A549 (cell line): ENCODE measurements around the gene CARD10. TPM values are rescaled to one million over a fixed set of nuclear protein-coding genes. Genes with fewer than 3 reads are reported as not detected.

Experiments used
- ATAC-seq, 2 experiments: fragments of 200-7000 bp in 1 of 2; fragments of >200 bp in 1 of 2; cut with Nextera tagmentation in 1 of 2; cut with Tn5 transposase in 1 of 2; 3 replicates each; pipeline versions ENCODE4 v1.8.0 to v1.9.1; 2018 to 2020; ENCODE audit warnings: mild to moderate bottlenecking in 1 of 2, moderate library complexity in 1 of 2
- CTCF ChIA-PET: fragments of 300-600 bp; sonication (Branson Sonifier 250); formaldehyde crosslinking; extraction: SDS; loops from one replicate; lab custom pipeline; 2021; ENCODE audit warnings: antibody characterized with exemption, inconsistent platforms; lab: Yijun Ruan, JAX
- POLR2A ChIA-PET: fragments of 350-600 bp; formaldehyde crosslinking; extraction: SDS; loops from one replicate; lab custom pipeline; 2021; ENCODE audit warnings: antibody characterized with exemption, inconsistent platforms; lab: Yijun Ruan, JAX
- DNase-seq, 2 experiments: peaks; one replicate each; pipeline versions ENCODE4 v3.0.0 to v3.0.0-alpha.2; 2011 to 2016; ENCODE audit warnings: low read depth in 1 of 2, low spot score in 1 of 2
- FAIRE-seq: peaks from 2 replicates; lab custom pipeline; 2011; peaks lifted over from hg19 to GRCh38; lab: Jason Lieb, UNC
- H3K27ac ChIP-seq, 2 experiments: fragments of >200 bp; sonication (Bioruptor Twin); formaldehyde crosslinking; 3 replicates each; pipeline ENCODE4 v1.5.1; 2016 to 2017
- H3K4me1 ChIP-seq: fragments of >200 bp; sonication (Bioruptor Twin); formaldehyde crosslinking; 3 replicates; pipeline ENCODE4 v1.6.1; 2016
- H3K4me2 ChIP-seq: fragments of >200 bp; sonication (Bioruptor Twin); formaldehyde crosslinking; 3 replicates; pipeline ENCODE4 v1.6.1; 2016
- H3K4me3 ChIP-seq: fragments of >200 bp; sonication (Bioruptor Twin); formaldehyde crosslinking; 3 replicates; pipeline ENCODE4 v1.5.1; 2016
- H3K9me3 ChIP-seq: fragments of >200 bp; sonication (Bioruptor Twin); formaldehyde crosslinking; 3 replicates; pipeline ENCODE4 v1.6.1; 2016
- CHD2 ChIP-seq: fragments of 150-350 bp; IDR thresholded peaks from 2 replicates; pipeline ENCODE4 v1.6.1; 2014; ENCODE audit warnings: low read length; ENCODE audit not compliant: partially characterized antibody
- HDAC2 ChIP-seq: fragments of 200-600 bp; sonication (generic); IDR thresholded peaks from 2 replicates; pipeline ENCODE4 v1.6.1; 2016
- HEYL ChIP-seq: fragments of 250-450 bp; sonication (Bioruptor Pico); IDR thresholded peaks from 2 replicates; pipeline ENCODE4 v1.8.0; 2021; ENCODE audit warnings: mild to moderate bottlenecking, moderate library complexity
- JUNB ChIP-seq: fragments of >200 bp; sonication (Bioruptor Twin); formaldehyde crosslinking; IDR thresholded peaks from 2 replicates; pipeline ENCODE4 v1.6.1; 2016
- MAFK ChIP-seq: fragments of 450-650 bp; IDR thresholded peaks from 2 replicates; pipeline ENCODE4 v1.6.1; 2014; ENCODE audit not compliant: partially characterized antibody
- MAZ ChIP-seq: fragments of 150-350 bp; IDR thresholded peaks from 2 replicates; pipeline ENCODE4 v1.6.1; 2014; ENCODE audit warnings: antibody characterized with exemption, low read depth, low read length, borderline replicate concordance
- NPAS2 ChIP-seq: fragments of 250-450 bp; sonication (Bioruptor Pico); IDR thresholded peaks from 2 replicates; pipeline ENCODE4 v1.8.0; 2022; ENCODE audit warnings: mild to moderate bottlenecking, moderate library complexity, borderline replicate concordance
- POLR2A ChIP-seq: IDR thresholded peaks from 2 replicates; pipeline ENCODE4 v1.6.1; 2012; ENCODE audit warnings: mild to moderate bottlenecking, low read length
- POLR2AphosphoS2 ChIP-seq: conservative IDR thresholded peaks from 2 replicates; pipeline ENCODE4 v1.6.1; 2012; ENCODE audit warnings: low read length, improper control_type of control experiment, inconsistent platforms
- RAD21 ChIP-seq, 2 experiments: fragments of >200 bp in 1 of 2; sonication (Bioruptor Twin) in 1 of 2; formaldehyde crosslinking in 1 of 2; IDR thresholded peaks in 1 of 2; conservative IDR thresholded peaks in 1 of 2; 2 replicates in 1 of 2; 3 replicates in 1 of 2; pipeline ENCODE4 v1.6.1; 2012 to 2018; ENCODE audit warnings: inconsistent platforms in 1 of 2
- SMC3 ChIP-seq: fragments of >200 bp; sonication (Bioruptor Twin); formaldehyde crosslinking; IDR thresholded peaks from 3 replicates; pipeline ENCODE4 v1.6.1; 2018; ENCODE audit warnings: inconsistent platforms
- ZFP36 ChIP-seq: fragments of 450-650 bp; IDR thresholded peaks from 2 replicates; pipeline ENCODE4 v1.6.1; 2014; ENCODE audit warnings: borderline replicate concordance; ENCODE audit not compliant: partially characterized antibody
- ZNF302 ChIP-seq: fragments of 250-450 bp; sonication (Bioruptor Pico); IDR thresholded peaks from 2 replicates; pipeline ENCODE4 v1.9.0; 2021; ENCODE audit warnings: inconsistent platforms, mild to moderate bottlenecking, moderate library complexity
- WGBS: methylation state at CpG from one replicate; pipeline ENCODE4 v1.1.6; 2017; ENCODE audit errors: missing lambda C conversion rate; 5-methylcytosine and 5-hydroxymethylcytosine counted together
- polyA plus RNA-seq, 4 experiments: library from polyadenylated mRNA; depleted of rRNA in 3 of 4; stranded (reverse); fragments of >200 nt; fragmentation: RNase III in 1 of 4; extraction: RNeasy Plus Mini Kit Qiagen cat#74134 plus additional on column Dnase treatment in 1 of 4; gene quantifications; 2 replicates in 3 of 4; 3 replicates in 1 of 4; pipeline ENCODE4 v1.2.3, GENCODE V29; 2011 to 2017
- TF ChIP-seq, protein P1 (sequence below): fragments of 200-600 bp; sonication (generic); IDR thresholded peaks from 2 replicates; pipeline ENCODE4 v1.6.1; 2016; ENCODE audit warnings: antibody characterized with exemption, mild to moderate bottlenecking, moderate library complexity
- TF ChIP-seq, protein P2 (sequence below): IDR thresholded peaks from 2 replicates; pipeline ENCODE4 v1.6.1; 2012
- TF ChIP-seq, protein P3 (sequence below): fragments of 250-450 bp; sonication (Bioruptor Pico); IDR thresholded peaks from 2 replicates; pipeline ENCODE4 v1.5.0; 2020; ENCODE audit warnings: low read depth, mild to moderate bottlenecking, moderate library complexity
- TF ChIP-seq, protein P4 (sequence below): fragments of 450-650 bp; IDR thresholded peaks from 2 replicates; pipeline ENCODE4 v1.6.1; 2014; ENCODE audit warnings: antibody characterized with exemption
- TF ChIP-seq, protein P5 (sequence below): fragments of >200 bp; sonication (Bioruptor Twin); formaldehyde crosslinking; IDR thresholded peaks from 3 replicates; pipeline ENCODE4 v1.6.1; 2016
- TF ChIP-seq, protein P6 (sequence below): fragments of >200 bp; sonication (Bioruptor Twin); formaldehyde crosslinking; IDR thresholded peaks from 3 replicates; pipeline ENCODE4 v1.5.1; 2016

CARD10 gene
- polyA plus RNA-seq, 2 of the 4 experiments (the other 2 are of a cell fraction) = 8.3 to 15.3 TPM

DNA sequence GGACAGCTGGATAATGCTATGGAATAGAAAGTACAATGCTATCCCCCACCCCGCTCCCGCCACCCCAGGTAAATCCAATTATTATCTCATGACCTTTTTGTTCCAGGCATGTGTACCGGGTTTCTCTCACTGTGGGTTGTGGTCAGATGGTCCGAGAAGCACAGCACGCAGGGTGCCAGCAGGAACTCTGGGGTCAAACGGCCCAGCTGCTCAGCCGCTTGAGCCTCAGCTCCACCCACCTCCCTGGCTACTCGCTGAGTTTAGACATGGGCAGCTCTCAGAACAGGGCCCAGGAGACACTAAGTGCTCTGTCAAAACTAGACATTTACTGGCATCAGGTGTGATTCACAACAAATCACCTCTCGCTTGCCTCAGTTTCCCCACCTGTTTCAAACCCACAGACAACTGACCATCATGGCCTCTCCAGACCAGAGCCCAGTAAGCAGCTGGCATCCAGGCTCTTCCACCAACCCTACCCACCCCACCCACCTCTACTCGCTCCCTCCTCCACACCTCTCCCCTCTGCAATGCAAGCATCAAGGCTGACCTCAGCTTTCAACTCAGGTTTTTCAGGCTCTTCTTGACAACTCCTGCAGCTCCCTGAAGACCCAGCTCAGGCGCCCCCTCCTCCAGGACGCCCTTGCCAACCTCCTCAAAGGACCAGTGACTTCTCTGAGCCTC lies 20.0 kb downstream of the CARD10 start:
- Histone ChIP-seq H3K4me3 (no peak overlapping the region), H3K27ac (peak overlapping the region; percentile 99 to 100), H3K4me1 (peaks cover 78% of the 10 kb centered on the region), H3K4me2 (0 out of 3 replicates have a peak overlapping the region, but pooled peaks have one; percentile 85), H3K9me3 (no peaks in the 10 kb centered on the region)
- ChIA-PET CTCF (interaction anchor here (0.6 to 8.7 kb wide), 8 partner anchors 21 to 328 kb away, joined by 3 to 42 read pairs (median 4); partner anchors contain the start of gene CARD10), POLR2A (no interaction called here)
- 83% methylated on average over 9 of the region's 12 CpGs for WGBS
- FAIRE-seq (no peak), DNase-seq (no peak), ATAC-seq (no peak)
- TF ChIP-seq POLR2AphosphoS2 = no peak
- TF ChIP-seq, protein P1, sequence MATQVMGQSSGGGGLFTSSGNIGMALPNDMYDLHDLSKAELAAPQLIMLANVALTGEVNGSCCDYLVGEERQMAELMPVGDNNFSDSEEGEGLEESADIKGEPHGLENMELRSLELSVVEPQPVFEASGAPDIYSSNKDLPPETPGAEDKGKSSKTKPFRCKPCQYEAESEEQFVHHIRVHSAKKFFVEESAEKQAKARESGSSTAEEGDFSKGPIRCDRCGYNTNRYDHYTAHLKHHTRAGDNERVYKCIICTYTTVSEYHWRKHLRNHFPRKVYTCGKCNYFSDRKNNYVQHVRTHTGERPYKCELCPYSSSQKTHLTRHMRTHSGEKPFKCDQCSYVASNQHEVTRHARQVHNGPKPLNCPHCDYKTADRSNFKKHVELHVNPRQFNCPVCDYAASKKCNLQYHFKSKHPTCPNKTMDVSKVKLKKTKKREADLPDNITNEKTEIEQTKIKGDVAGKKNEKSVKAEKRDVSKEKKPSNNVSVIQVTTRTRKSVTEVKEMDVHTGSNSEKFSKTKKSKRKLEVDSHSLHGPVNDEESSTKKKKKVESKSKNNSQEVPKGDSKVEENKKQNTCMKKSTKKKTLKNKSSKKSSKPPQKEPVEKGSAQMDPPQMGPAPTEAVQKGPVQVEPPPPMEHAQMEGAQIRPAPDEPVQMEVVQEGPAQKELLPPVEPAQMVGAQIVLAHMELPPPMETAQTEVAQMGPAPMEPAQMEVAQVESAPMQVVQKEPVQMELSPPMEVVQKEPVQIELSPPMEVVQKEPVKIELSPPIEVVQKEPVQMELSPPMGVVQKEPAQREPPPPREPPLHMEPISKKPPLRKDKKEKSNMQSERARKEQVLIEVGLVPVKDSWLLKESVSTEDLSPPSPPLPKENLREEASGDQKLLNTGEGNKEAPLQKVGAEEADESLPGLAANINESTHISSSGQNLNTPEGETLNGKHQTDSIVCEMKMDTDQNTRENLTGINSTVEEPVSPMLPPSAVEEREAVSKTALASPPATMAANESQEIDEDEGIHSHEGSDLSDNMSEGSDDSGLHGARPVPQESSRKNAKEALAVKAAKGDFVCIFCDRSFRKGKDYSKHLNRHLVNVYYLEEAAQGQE = no peak
- TF ChIP-seq ZNF302 (CRISPR knock-in tag) = no peak
- TF ChIP-seq NPAS2 (CRISPR knock-in tag) = no peak
- TF ChIP-seq, protein P2, sequence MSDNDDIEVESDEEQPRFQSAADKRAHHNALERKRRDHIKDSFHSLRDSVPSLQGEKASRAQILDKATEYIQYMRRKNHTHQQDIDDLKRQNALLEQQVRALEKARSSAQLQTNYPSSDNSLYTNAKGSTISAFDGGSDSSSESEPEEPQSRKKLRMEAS = no peak
- TF ChIP-seq, protein P3, sequence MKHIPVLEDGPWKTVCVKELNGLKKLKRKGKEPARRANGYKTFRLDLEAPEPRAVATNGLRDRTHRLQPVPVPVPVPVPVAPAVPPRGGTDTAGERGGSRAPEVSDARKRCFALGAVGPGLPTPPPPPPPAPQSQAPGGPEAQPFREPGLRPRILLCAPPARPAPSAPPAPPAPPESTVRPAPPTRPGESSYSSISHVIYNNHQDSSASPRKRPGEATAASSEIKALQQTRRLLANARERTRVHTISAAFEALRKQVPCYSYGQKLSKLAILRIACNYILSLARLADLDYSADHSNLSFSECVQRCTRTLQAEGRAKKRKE (CRISPR knock-in tag) = no peak
- no peak for TF ChIP-seq RAD21 (conservative IDR thresholded peaks at IDR 0.05 in 1 of 2, IDR thresholded peaks at IDR 0.05 in 1 of 2)
- no peak for TF ChIP-seq CHD2
- no peak for TF ChIP-seq MAFK
- no peak for TF ChIP-seq HEYL
- no peak for TF ChIP-seq POLR2A
- TF ChIP-seq MAZ = no peak
- TF ChIP-seq, protein P4, sequence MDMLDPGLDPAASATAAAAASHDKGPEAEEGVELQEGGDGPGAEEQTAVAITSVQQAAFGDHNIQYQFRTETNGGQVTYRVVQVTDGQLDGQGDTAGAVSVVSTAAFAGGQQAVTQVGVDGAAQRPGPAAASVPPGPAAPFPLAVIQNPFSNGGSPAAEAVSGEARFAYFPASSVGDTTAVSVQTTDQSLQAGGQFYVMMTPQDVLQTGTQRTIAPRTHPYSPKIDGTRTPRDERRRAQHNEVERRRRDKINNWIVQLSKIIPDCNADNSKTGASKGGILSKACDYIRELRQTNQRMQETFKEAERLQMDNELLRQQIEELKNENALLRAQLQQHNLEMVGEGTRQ = no peak
- no peak for TF ChIP-seq HDAC2
- no peak for TF ChIP-seq ZFP36

DNA sequence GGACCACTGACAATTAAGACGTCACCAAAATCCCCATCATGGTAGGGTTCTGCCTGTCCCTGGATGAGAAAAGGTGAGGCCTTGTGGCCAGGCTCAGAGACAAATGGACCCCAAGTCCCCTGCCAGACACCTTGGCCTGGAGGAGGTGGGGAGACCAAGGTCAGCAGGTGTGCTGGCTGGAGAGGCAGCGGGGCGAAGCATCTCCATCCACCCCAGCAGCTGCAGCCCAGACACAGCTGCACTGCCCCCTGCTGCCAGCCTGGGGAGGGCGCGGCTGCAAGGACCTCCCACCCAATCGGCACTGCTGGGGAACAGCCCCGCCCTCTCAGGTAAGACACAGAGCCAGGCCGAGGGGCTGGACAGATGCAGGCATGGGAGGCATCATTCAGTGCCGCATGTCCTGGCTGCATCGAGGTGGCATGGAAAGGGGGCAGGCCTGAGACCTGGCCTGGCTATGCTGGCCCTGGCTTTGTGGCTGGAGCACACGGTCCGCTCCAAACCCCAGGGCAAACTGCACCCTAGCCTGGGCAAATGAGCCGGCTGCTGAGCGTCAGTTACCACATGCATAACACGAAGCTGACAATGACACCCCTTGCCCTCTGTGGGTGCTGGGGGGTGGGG lies 20.8 kb downstream of the CARD10 start:
- Histone ChIP-seq H3K4me1 (peaks cover 71% of the 10 kb centered on the region), H3K4me3 (no peak overlapping the region), H3K9me3 (no peaks in the 10 kb centered on the region), H3K27ac (peak overlapping the region; percentile 99 to 100; a peak in 5 of 6 replicates), H3K4me2 (peak overlapping the region; percentile 36; the same call in 1 of the 3 replicates)
- DNase-seq (peak; percentile 46 to 52), ATAC-seq (peak in 1 of 2 experiments; percentile 28; a peak in 3 of 6 replicates), FAIRE-seq (no peak)
- 100% methylated on average over 1 of the region's 15 CpGs for WGBS
- POLR2A ChIA-PET = no interaction called here
- TF ChIP-seq, protein P5, sequence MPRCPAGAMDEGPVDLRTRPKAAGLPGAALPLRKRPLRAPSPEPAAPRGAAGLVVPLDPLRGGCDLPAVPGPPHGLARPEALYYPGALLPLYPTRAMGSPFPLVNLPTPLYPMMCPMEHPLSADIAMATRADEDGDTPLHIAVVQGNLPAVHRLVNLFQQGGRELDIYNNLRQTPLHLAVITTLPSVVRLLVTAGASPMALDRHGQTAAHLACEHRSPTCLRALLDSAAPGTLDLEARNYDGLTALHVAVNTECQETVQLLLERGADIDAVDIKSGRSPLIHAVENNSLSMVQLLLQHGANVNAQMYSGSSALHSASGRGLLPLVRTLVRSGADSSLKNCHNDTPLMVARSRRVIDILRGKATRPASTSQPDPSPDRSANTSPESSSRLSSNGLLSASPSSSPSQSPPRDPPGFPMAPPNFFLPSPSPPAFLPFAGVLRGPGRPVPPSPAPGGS = no peak
- TF ChIP-seq, protein P6, sequence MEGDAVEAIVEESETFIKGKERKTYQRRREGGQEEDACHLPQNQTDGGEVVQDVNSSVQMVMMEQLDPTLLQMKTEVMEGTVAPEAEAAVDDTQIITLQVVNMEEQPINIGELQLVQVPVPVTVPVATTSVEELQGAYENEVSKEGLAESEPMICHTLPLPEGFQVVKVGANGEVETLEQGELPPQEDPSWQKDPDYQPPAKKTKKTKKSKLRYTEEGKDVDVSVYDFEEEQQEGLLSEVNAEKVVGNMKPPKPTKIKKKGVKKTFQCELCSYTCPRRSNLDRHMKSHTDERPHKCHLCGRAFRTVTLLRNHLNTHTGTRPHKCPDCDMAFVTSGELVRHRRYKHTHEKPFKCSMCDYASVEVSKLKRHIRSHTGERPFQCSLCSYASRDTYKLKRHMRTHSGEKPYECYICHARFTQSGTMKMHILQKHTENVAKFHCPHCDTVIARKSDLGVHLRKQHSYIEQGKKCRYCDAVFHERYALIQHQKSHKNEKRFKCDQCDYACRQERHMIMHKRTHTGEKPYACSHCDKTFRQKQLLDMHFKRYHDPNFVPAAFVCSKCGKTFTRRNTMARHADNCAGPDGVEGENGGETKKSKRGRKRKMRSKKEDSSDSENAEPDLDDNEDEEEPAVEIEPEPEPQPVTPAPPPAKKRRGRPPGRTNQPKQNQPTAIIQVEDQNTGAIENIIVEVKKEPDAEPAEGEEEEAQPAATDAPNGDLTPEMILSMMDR = peak; percentile 30; the same call in 2 of the 3 replicates
- TF ChIP-seq RAD21 (conservative IDR thresholded peaks at IDR 0.05 in 1 of 2, IDR thresholded peaks at IDR 0.05 in 1 of 2) (peak; percentile 31 to 33; a peak in 3 of 5 replicates), SMC3 (peak; percentile 15; the same call in 1 of the 3 replicates), JUNB (no peak)
- TF ChIP-seq, protein P2 = peak; percentile 27; the same call in 1 of the 2 replicates
- CTCF ChIA-PET = interaction anchor here (0.6 to 8.7 kb wide), 8 partner anchors 11 to 329 kb away, joined by 3 to 42 read pairs (median 5); partner anchors contain the start of gene CARD10
